VCaP (cell line): ENCODE measurements around the gene TMEM256.

Experiments
- H3K27ac ChIP-seq: fragments of 450-650 bp; 2 replicates; pipeline ENCODE4 v1.5.1; 2017
- CTCF ChIP-seq: fragments of 450-650 bp; conservative IDR thresholded peaks from 2 replicates; pipeline ENCODE4 v1.5.1; 2017; ENCODE audit warnings: mild to moderate bottlenecking, moderate library complexity

TMEM256 gene

GRCh38 chr17:7437369-7437863, 33.5 kb upstream of the TMEM256 start:
- peak overlapping the region; percentile 67 for H3K27ac ChIP-seq
- peak; percentile 37; the same call in 1 of the 2 replicates for TF ChIP-seq CTCF

GRCh38 chr17:7436556-7437368, 32.9 kb upstream of the TMEM256 start:
- TF ChIP-seq CTCF, result peak; percentile 87
- peak overlapping the region; percentile 67 for H3K27ac ChIP-seq

- H3K27ac ChIP-seq, result peak overlapping the region; percentile 67
- TF ChIP-seq CTCF, result no peak; the same call in 1 of the 2 replicates
Observed at GRCh38 chr17:7435676-7436555, 32.0 kb upstream of the TMEM256 start.

GRCh38 chr17:7432296-7432695, 28.4 kb upstream of the TMEM256 start:
- TF ChIP-seq CTCF, result no peak
- H3K27ac ChIP-seq, result no peak overlapping the region

GRCh38 chr17:7431231-7431630, 27.3 kb upstream of the TMEM256 start:
- no peak overlapping the region for H3K27ac ChIP-seq
- no peak for TF ChIP-seq CTCF

- no peak overlapping the region for H3K27ac ChIP-seq
- no peak for TF ChIP-seq CTCF
Observed at GRCh38 chr17:7429722-7430121, 25.8 kb upstream of the TMEM256 start.

- no peak for TF ChIP-seq CTCF
- H3K27ac ChIP-seq, result no peak within 1 kb of the TSS
Observed at GRCh38 chr17:7428557-7428956, 24.7 kb upstream of the TMEM256 start, which contains the start of gene SPEM3. Gene SPEM3 (plus strand): TSS chr17:7428857. CDS start chr17:7428903, 46 bp downstream.
